Measurements from ENCODE around the gene OTOS.

Gene OTOS

GRCh38 chr2:240149943-240150784 lies 9.7 kb upstream of the OTOS start:
- DNase-seq, result no peak

GRCh38 chr2:240147911-240148587 lies 7.6 kb upstream of the OTOS start:
- no peak for DNase-seq

GRCh38 chr2:240147382-240147781 lies 6.9 kb upstream of the OTOS start:
- no peak for DNase-seq

- no peak for DNase-seq
Measured at GRCh38 chr2:240146627-240147278, 6.3 kb upstream of the OTOS start.

- DNase-seq, result no peak
Measured at GRCh38 chr2:240146141-240146561, 5.7 kb upstream of the OTOS start.

- no peak for DNase-seq
Measured at GRCh38 chr2:240145461-240145860, 5.0 kb upstream of the OTOS start.

GRCh38 chr2:240144649-240145261 lies 4.3 kb upstream of the OTOS start:
- DNase-seq, result no peak

- DNase-seq, result peak; percentile 87
Measured at GRCh38 chr2:240143801-240144648, 3.6 kb upstream of the OTOS start.

DNA sequence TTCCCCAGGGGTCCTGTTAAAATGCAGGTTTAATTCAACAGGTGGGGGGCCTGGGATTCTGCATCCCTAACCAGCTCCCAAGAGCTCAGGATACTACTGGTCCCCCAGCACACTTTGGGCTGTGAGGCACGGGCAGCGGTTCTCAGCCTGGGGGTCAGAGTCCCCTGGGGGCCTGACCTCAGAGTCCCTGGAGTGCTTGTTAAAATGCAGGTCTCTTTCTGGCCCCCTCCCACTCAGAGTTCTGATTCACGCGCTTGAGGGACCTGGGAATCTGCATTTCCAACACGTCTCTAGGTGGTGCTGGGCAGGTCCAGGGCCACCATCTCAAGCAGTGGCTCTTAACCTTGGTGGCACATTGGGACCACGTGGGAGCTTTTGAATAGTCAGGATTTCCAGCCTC lies 2.8 kb upstream of the OTOS start:
- no peak for DNase-seq

- DNase-seq, result no peak
Measured at GRCh38 chr2:240142859-240143258, 2.4 kb upstream of the OTOS start.

- no peak for DNase-seq
Measured at GRCh38 chr2:240142256-240142775, 1.9 kb upstream of the OTOS start.

GRCh38 chr2:240141736-240142135 lies 1.3 kb upstream of the OTOS start:
- DNase-seq, result peak; percentile 7

GRCh38 chr2:240140920-240141319 lies 462 bp upstream of the OTOS start:
- peak; percentile 37 for DNase-seq

GRCh38 chr2:240139666-240140393 lies 628 bp downstream of the OTOS start:
- DNase-seq, result peak; percentile 16

DNA sequence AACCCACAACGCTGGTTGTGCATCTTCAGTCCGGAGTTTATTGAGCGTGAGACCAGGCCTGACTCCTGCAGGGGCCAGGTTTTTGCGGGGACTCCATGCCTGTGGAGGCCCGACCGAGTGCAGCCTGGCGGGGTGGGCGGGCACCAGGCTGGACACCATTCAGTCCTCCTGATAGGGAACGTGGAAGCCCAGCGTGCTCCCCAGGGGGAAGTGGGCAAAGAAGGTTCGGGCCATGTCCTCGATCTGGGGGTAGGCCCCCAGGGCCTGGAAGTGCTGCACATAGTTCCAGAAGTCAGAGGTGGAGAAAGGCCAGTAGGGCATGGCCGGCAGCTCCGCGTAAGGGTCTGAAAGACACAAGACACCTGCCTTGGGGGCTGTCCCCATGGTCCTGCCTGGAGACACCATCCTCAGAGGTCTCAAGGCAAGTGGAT lies 1.4 kb downstream of the OTOS start:
- peak; percentile 20 for DNase-seq

GRCh38 chr2:240138254-240138984 lies 2.0 kb downstream of the OTOS start:
- DNase-seq, result peak; percentile 20

GRCh38 chr2:240137596-240138253 lies 2.7 kb downstream of the OTOS start:
- DNase-seq, result peak; percentile 16

DNA sequence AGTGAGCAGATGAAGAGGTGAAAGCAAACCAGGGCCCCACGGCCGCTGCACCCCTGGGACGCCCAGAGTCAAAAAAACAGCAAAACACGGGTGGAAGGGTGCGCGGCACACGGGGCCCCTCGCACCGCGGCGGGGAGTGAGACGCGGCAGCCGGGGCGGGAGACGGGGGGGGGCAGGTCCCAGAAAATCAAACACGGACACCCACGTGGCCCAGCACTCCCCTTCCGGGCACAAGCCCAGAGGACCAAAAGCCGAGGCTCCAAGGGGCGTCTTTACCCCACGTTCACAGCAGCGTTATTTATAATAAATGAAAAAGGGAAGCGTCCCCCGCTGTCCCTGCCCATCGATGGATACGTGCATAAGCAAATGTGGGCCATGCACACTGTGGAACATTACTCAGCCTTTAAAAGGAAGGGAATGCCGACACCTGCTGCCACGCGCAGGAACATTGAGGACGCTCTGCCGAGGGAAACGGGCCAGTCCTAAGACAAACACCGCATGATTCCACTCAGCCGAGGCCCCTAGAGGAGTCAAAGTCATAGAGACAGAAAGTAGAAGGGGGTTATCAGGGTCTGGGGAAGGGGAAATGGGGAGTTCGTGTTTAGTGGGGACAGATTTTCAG lies 3.7 kb downstream of the OTOS start:
- peak; percentile 30 for DNase-seq

- peak; percentile 92 for DNase-seq
Measured at GRCh38 chr2:240136013-240136670, 4.3 kb downstream of the OTOS start, which contains the start of gene COPS9. COPS9 (minus strand) TSS chr2:240136305; CDS start chr2:240136284, 21 bp downstream.

All from right forelimb (tissue), 1 donor.